ENCODE measurements around the gene TBC1D16.
"Not testable (repeated sequence)": the region's sequence is repeated elsewhere in the genome, so short reads cannot be mapped to it uniquely, and the experiment has no call there.

The TBC1D16 gene

GRCh38 chr17:79914813-79915740 is 120.6 kb downstream of the TBC1D16 start:
- DNase-seq (ENCODE audit: low read depth), result no peak

GRCh38 chr17:79913896-79914812 is 121.5 kb downstream of the TBC1D16 start:
- DNase-seq (ENCODE audit: low read depth), result no peak

- DNase-seq (ENCODE audit: low read depth), result no peak
Measured at GRCh38 chr17:79913451-79913850, 122.2 kb downstream of the TBC1D16 start.

- no peak for DNase-seq (ENCODE audit: low read depth)
Measured at GRCh38 chr17:79912552-79913330, 122.9 kb downstream of the TBC1D16 start.

- no peak for DNase-seq (ENCODE audit: low read depth)
Measured at GRCh38 chr17:79911430-79912399, 124.0 kb downstream of the TBC1D16 start.

GRCh38 chr17:79910985-79911361 is 124.7 kb downstream of the TBC1D16 start:
- DNase-seq (ENCODE audit: low read depth), result no peak

GRCh38 chr17:79909121-79909520 is 126.6 kb downstream of the TBC1D16 start:
- DNase-seq (ENCODE audit: low read depth), result no peak

- DNase-seq (ENCODE audit: low read depth), result no peak
Measured at GRCh38 chr17:79907850-79908249, 127.8 kb downstream of the TBC1D16 start.

- DNase-seq (ENCODE audit: low read depth), result no peak
Measured at GRCh38 chr17:79907217-79907715, 128.4 kb downstream of the TBC1D16 start.

- no peak for DNase-seq (ENCODE audit: low read depth)
Measured at GRCh38 chr17:79905832-79906231, 129.8 kb downstream of the TBC1D16 start.

- no peak for DNase-seq (ENCODE audit: low read depth)
Measured at GRCh38 chr17:79904865-79905264, 130.8 kb downstream of the TBC1D16 start.

- DNase-seq (ENCODE audit: low read depth), result no peak
Measured at GRCh38 chr17:79902146-79902791, 133.4 kb downstream of the TBC1D16 start.

- DNase-seq (ENCODE audit: low read depth), result no peak
Measured at GRCh38 chr17:79901131-79901530, 134.5 kb downstream of the TBC1D16 start.

GRCh38 chr17:79899584-79899983 is 136.1 kb downstream of the TBC1D16 start:
- DNase-seq (ENCODE audit: low read depth), result no peak

- no peak for DNase-seq (ENCODE audit: low read depth)
Measured at GRCh38 chr17:79897243-79898063, 138.2 kb downstream of the TBC1D16 start.

- DNase-seq (ENCODE audit: low read depth), result not testable (repeated sequence)
Measured at GRCh38 chr17:79893457-79893856, 142.2 kb downstream of the TBC1D16 start.

GRCh38 chr17:79892457-79893241 is 143.0 kb downstream of the TBC1D16 start:
- no peak for DNase-seq (ENCODE audit: low read depth)

GRCh38 chr17:79891113-79891730 is 144.4 kb downstream of the TBC1D16 start:
- DNase-seq (ENCODE audit: low read depth), result no peak

Measured in non-pigmented ciliary epithelial cell (primary cell).